WERI-Rb-1 (cell line): ENCODE measurements around the gene TTC14.
"Not testable (repeated sequence)": the region's sequence is repeated elsewhere in the genome, so short reads cannot be mapped to it uniquely, and the experiment has no call there.

Source experiments
- DNase-seq: peaks from one replicate; pipeline ENCODE4 v3.0.0-alpha.2; 2020
- H3K27ac ChIP-seq: fragments of 250-450 bp; sonication (Bioruptor Pico); 2 replicates; pipeline ENCODE4 v1.5.1; 2020; ENCODE audit warnings: mild to moderate bottlenecking, moderate library complexity
- H3K27me3 ChIP-seq: fragments of 250-450 bp; sonication (Bioruptor Pico); 2 replicates; pipeline ENCODE4 v1.5.1; 2021; ENCODE audit warnings: mild to moderate bottlenecking, low read depth, moderate library complexity; ENCODE audit not compliant: insufficient read depth, severe bottlenecking
- H3K36me3 ChIP-seq: fragments of 250-450 bp; sonication (Bioruptor Pico); 2 replicates; pipeline ENCODE4 v1.5.1; 2020; ENCODE audit warnings: mild to moderate bottlenecking, moderate library complexity
- H3K4me3 ChIP-seq: 2 replicates; pipeline ENCODE4 v1.5.1; 2011; ENCODE audit warnings: low read depth, mild to moderate bottlenecking, control low read depth, low read length
- H3K9me3 ChIP-seq: fragments of 250-450 bp; sonication (Bioruptor Pico); 2 replicates; pipeline ENCODE4 v1.5.1; 2021; ENCODE audit warnings: mild to moderate bottlenecking, moderate library complexity; ENCODE audit not compliant: severe bottlenecking
- CTCF ChIP-seq: IDR thresholded peaks from 2 replicates; pipeline ENCODE4 v1.5.1; 2011; ENCODE audit warnings: low read depth, mild to moderate bottlenecking, control low read depth, inconsistent platforms, low read length

Gene TTC14

DNA sequence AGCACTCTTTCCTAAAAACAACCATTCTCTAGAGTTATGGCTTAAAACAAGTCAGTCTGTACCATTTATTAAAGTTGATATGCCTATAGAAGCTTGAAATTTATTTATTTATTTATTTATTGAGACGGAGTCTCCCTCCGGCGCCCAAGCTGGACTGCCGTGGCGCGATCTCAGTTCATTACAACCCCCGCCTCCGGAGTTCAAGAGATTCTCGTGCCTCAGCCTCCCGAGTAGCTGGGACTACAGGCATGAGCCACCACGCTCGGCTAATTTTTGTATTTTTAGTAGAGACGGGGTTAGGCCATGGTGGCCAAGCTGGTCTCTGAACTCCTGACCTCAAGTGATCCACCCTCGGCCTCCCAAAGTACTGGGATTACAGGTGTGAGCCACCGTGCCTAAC lies 1.5 kb upstream of the TTC14 start:
- Histone ChIP-seq H3K27me3 (no peaks in the 10 kb centered on the region), H3K4me3 (no peak overlapping the region), H3K27ac (no peak overlapping the region), H3K9me3 (no peaks in the 10 kb centered on the region), H3K36me3 (peaks cover 23% of the 10 kb centered on the region)
- no peak for TF ChIP-seq CTCF
- no peak for DNase-seq

DNA sequence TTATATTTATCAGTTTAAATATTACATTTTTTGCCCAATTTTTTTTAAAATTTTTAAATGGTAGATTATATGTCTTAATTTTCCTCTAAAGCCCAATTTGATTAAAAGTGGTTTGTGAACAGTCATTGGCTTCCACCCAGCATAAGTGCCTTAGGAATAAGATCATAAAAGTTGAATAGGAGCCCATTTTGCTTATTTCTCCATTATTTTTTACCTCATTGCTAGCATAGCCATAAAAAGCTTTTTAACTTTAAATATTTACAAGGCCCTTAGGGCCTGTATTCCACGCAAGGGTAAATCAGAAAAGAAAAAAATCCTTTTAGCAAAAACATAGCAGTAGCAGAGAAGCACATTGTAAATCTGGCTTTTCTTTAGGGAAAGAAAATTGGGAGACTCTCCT lies 9.0 kb downstream of the TTC14 start:
- H3K4me3 ChIP-seq = no peak overlapping the region
- no peak for DNase-seq
- TF ChIP-seq CTCF = no peak

GRCh38 chr3:180612364-180612763 lies 10.4 kb downstream of the TTC14 start:
- H3K36me3 ChIP-seq = peaks cover 63% of the 10 kb centered on the region
- no peak for TF ChIP-seq CTCF
- H3K4me3 ChIP-seq = no peak overlapping the region
- no peak for DNase-seq
- H3K27ac ChIP-seq = no peak overlapping the region
- H3K27me3 ChIP-seq = no peaks in the 10 kb centered on the region
- H3K9me3 ChIP-seq = no peaks in the 10 kb centered on the region

More for the DNA sequence above, 9.0 kb downstream of the TTC14 start:
- Histone ChIP-seq H3K27me3 (no peaks in the 10 kb centered on the region), H3K27ac (peak overlapping the region; percentile 44), H3K9me3 (no peaks in the 10 kb centered on the region), H3K36me3 (peaks cover 77% of the 10 kb centered on the region)

DNA sequence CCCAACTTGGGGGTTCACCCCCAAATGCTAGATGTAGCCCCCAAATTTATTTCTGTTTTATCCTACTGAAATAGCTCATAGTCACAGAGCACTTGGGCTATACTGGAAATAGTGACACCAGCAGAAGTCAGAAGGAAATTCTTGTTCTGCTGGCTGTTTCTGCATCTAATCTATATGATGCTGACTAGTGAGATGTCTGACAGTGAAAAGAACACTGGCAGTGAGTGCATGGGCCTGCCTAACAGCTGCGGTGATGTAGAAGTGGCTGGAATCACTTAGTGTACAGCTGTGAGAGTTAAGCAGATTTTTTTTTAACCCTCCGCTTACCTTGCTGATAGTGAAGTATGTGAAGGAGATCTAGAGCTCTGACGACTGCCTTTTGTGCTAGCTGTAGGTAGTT lies 14.0 kb downstream of the TTC14 start:
- no peak for TF ChIP-seq CTCF
- peaks cover 33% of the 10 kb centered on the region for H3K36me3 ChIP-seq
- no peak for DNase-seq
- no peak overlapping the region for H3K27ac ChIP-seq
- H3K27me3 ChIP-seq = no peaks in the 10 kb centered on the region
- no peaks in the 10 kb centered on the region for H3K9me3 ChIP-seq
- no peak overlapping the region for H3K4me3 ChIP-seq

DNA sequence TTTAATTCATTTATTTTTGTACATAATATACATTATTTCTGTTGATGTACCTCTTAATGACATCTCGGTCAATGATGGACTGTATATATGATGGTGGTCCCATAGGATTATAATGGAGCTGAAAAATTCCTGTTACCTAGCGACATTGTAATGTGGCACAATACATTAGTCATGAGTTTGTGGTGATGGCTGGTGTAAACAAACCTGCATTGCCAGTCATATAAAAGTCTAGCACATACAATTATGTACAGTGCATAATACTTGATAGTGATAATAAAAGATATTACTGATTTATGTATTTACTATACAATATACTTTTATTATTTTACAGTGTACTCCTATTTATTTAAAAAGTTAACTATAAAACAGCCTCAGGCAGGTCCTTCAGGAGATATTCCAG lies 15.1 kb downstream of the TTC14 start:
- Histone ChIP-seq H3K27ac (no peak overlapping the region), H3K9me3 (no peaks in the 10 kb centered on the region), H3K27me3 (no peaks in the 10 kb centered on the region), H3K4me3 (no peak overlapping the region), H3K36me3 (peaks cover 22% of the 10 kb centered on the region)
- TF ChIP-seq CTCF = no peak
- DNase-seq = no peak

DNA sequence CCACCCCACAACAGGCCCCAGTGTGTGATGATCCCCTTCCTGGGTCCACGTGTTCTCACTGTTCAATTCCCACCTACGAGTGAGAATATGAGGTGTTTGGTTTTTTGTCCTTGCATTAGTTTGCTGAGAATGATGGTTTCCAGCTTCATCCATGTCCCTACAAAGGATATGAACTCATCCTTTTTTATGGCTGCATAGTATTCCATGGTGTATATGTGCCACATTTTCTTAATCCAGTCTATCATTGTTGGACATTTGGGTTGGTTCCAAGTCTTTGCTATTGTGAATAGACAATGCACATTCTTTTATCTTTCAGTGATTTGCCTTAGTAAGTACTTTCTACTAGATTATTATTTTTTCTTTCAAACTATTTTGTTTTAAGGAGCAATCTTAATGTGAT lies 16.6 kb downstream of the TTC14 start:
- H3K9me3 ChIP-seq, H3K27me3 ChIP-seq, H3K27ac ChIP-seq, DNase-seq, H3K4me3 ChIP-seq, H3K36me3 ChIP-seq: not testable (repeated sequence)
